ENCODE results near the gene DDX47. TPM values are rescaled to one million over a fixed set of nuclear protein-coding genes. Genes with fewer than 3 reads are reported as not detected.

DDX47 gene
- polyA plus RNA-seq, 1 experiment = 47.9 TPM

DNA sequence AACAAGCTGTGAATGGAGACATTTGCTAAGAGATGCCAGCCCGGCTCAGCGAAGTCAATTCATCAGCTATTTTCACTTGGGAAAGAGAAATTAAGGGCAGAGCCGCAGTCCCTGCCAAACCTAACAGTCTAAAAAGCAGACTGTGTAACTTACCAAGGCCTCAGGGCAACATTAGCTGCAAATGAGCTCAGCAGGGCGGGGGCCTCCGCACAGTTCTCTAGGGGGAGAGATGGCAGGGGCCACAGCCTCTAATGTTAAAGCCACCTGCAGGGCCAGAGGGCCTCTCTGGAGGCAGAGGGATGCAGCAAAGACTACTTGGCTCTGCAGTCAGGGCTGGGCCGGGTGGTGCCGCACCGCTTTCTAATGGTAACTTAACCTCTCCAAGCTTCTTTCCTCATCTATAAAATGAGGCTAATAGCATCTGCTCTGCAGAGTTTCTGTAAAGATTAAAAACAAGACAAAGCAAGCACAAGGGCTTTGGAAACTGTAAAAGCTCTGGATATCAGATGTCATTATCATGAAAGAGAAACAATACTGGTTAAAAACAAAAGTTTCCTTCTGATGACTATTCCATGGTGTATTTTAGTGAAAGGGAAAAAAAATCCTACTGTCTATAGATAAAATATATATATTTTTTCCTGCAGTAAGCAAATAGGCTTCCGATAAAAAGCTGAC, 64.8 kb downstream of the DDX47 start:
- Histone ChIP-seq H3K36me3 (ENCODE audit: control insufficient read depth, insufficient read depth, low read length) (no peaks in the 10 kb centered on the region), H3K27me3 (ENCODE audit: control insufficient read depth, insufficient read depth, low read length) (no peaks in the 10 kb centered on the region), H3K4me3 (ENCODE audit: low read depth, low read length) (no peak overlapping the region)
- CTCF ChIA-PET = interaction anchor here (0.9 to 1.4 kb wide), 4 partner anchors 9 to 58 kb away, joined by 3 to 4 read pairs (median 3); no protein-coding TSS in a partner anchor
- no peak for DNase-seq (ENCODE audit: low read depth)
- POLR2A ChIA-PET = interaction anchor here (0.6 to 0.7 kb wide), 2 partner anchors 13 to 40 kb away, joined by 5 to 10 read pairs; no protein-coding TSS in a partner anchor
- no peak for TF ChIP-seq CTCF (IDR thresholded peaks at IDR 0.05; ENCODE audit: insufficient read depth, low read depth, low read length)

Small RNA genes lying within 50 kb of the gene (small RNA-seq; reads per million reads assigned to genes)
- not detected for gene AC007215.1 (ENCODE audit: insufficient read length, low read depth, low replicate concordance)
- gene MIR613 (ENCODE audit: insufficient read length, low read depth, low replicate concordance) = not detected

Other genes starting within 250 kb of the DDX47 start
- gene CREBL2, start 201.5 kb upstream of the DDX47 start, polyA plus RNA-seq (2011; rRNA removed) = 15.4 and 25.6 TPM in 2 replicates
- gene GPR19, start 117.2 kb upstream of the DDX47 start, polyA plus RNA-seq (2011; rRNA removed) = 0.42 and 0.60 TPM in 2 replicates
- 19.7 and 21.7 TPM in 2 replicates for gene CDKN1B, start 96.0 kb upstream of the DDX47 start, polyA plus RNA-seq (2011; rRNA removed)
- 7.2 and 8.7 TPM in 2 replicates for gene APOLD1, start 27.7 kb upstream of the DDX47 start, polyA plus RNA-seq (2011; rRNA removed)
- 230 and 241 TPM in 2 replicates for gene GPRC5A, start 78.2 kb downstream of the DDX47 start, polyA plus RNA-seq (2011; rRNA removed)
- gene GPRC5D, start 138.8 kb downstream of the DDX47 start, polyA plus RNA-seq (2011; rRNA removed) = not detected in 2 replicates
- 40.6 and 41.9 TPM in 2 replicates for gene HEBP1, start 186.9 kb downstream of the DDX47 start, polyA plus RNA-seq (2011; rRNA removed)
- gene FAM234B, start 231.0 kb downstream of the DDX47 start, polyA plus RNA-seq (2011; rRNA removed) = 2.4 and 2.8 TPM in 2 replicates